ENCODE results near the gene IFT88. TPM values are rescaled to one million over a fixed set of nuclear protein-coding genes. Genes with fewer than 3 reads are reported as not detected.

Gene IFT88
- total and polyA plus RNA-seq, 2 of the 8 experiments (the other 6 are each of a cell fraction or from before 2014, with no cell fraction given): 1.7 to 5.8 TPM

DNA sequence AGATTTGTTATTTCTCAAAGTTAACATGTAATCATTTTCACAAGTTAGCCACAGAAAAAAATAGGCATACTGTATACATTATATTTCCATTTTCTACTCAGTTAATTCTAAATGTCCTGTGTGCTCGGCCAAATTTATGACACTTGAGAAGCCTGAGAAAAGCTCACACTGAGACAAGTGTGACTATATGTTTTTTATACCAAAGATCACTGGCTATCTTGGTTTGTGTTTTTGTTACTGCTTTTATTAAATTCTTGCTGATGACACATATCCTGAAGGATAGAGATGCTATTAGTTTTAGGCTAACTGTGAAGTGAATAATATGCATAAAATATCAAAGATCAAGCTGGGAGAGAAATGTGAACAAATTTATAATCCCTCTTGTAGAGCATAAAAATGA, 87.2 kb downstream of the IFT88 start (continued):
- TF ChIP-seq SP4 (IDR thresholded peaks at IDR 0.05; ENCODE audit: low read length): no peak
- no peak for TF ChIP-seq RFX5 (IDR thresholded peaks at IDR 0.05; ENCODE audit: borderline replicate concordance, low read depth, low read length)

Data from H1 (cell line).